ENCODE results near the gene IRAK1.

The IRAK1 gene

DNA sequence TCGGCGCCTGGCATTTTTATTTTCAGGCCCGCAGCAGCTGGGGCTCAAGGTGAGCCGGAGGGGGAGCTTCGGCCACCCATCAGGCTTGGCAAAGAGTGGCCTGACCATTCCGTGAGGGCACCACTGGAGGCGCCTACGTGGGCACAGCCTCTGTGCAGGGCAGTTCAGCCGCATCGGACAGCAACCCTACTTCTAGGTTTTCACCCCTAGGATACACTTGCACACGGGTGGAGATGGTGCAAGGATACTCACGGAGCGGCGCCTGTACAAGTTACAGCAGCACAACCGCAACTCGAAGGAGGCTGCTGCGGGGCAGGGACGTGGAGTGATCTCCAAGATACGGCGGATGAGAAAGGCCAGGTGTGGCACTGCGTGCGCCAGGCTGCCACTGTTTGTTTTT lies 58.9 kb downstream of the IRAK1 start (continued):
- TF ChIP-seq, protein P1, sequence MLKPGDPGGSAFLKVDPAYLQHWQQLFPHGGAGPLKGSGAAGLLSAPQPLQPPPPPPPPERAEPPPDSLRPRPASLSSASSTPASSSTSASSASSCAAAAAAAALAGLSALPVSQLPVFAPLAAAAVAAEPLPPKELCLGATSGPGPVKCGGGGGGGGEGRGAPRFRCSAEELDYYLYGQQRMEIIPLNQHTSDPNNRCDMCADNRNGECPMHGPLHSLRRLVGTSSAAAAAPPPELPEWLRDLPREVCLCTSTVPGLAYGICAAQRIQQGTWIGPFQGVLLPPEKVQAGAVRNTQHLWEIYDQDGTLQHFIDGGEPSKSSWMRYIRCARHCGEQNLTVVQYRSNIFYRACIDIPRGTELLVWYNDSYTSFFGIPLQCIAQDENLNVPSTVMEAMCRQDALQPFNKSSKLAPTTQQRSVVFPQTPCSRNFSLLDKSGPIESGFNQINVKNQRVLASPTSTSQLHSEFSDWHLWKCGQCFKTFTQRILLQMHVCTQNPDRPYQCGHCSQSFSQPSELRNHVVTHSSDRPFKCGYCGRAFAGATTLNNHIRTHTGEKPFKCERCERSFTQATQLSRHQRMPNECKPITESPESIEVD (tag by site-specific recombination; IDR thresholded peaks at IDR 0.05) = no peak
- TF ChIP-seq GFI1B (tag by site-specific recombination; IDR thresholded peaks at IDR 0.05) (no peak), KLF9 (tag by site-specific recombination; IDR thresholded peaks at IDR 0.05; ENCODE audit: low read depth) (no peak), ZFP41 (tag by site-specific recombination; IDR thresholded peaks at IDR 0.05; ENCODE audit: borderline replicate concordance) (no peak), ZNF391 (tag by site-specific recombination; IDR thresholded peaks at IDR 0.05; ENCODE audit: borderline replicate concordance, low read depth) (no peak), MZF1 (tag by site-specific recombination; IDR thresholded peaks at IDR 0.05; ENCODE audit: borderline replicate concordance) (no peak), ZFHX2 (tag by site-specific recombination; conservative IDR thresholded peaks at IDR 0.05) (no peak), ZNF658 (tag by site-specific recombination; IDR thresholded peaks at IDR 0.05) (no peak), ZBTB7A (tag by site-specific recombination; IDR thresholded peaks at IDR 0.05; ENCODE audit: low read depth) (no peak)
- TF ChIP-seq, protein P2, sequence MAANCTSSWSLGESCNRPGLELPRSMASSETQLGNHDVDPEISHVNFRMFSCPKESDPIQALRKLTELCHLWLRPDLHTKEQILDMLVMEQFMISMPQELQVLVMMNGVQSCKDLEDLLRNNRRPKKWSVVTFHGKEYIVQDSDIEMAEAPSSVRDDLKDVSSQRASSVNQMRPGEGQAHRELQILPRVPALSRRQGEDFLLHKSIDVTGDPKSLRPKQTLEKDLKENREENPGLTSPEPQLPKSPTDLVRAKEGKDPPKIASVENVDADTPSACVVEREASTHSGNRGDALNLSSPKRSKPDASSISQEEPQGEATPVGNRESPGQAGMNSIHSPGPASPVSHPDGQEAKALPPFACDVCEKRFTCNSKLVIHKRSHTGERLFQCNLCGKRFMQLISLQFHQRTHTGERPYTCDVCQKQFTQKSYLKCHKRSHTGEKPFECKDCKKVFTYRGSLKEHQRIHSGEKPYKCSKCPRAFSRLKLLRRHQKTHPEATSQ (tag by site-specific recombination; IDR thresholded peaks at IDR 0.05) = no peak
- TF ChIP-seq, protein P3, sequence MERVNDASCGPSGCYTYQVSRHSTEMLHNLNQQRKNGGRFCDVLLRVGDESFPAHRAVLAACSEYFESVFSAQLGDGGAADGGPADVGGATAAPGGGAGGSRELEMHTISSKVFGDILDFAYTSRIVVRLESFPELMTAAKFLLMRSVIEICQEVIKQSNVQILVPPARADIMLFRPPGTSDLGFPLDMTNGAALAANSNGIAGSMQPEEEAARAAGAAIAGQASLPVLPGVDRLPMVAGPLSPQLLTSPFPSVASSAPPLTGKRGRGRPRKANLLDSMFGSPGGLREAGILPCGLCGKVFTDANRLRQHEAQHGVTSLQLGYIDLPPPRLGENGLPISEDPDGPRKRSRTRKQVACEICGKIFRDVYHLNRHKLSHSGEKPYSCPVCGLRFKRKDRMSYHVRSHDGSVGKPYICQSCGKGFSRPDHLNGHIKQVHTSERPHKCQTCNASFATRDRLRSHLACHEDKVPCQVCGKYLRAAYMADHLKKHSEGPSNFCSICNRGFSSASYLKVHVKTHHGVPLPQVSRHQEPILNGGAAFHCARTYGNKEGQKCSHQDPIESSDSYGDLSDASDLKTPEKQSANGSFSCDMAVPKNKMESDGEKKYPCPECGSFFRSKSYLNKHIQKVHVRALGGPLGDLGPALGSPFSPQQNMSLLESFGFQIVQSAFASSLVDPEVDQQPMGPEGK (tag by site-specific recombination; IDR thresholded peaks at IDR 0.05) = no peak
